CD4-positive, CD25-positive, alpha-beta regulatory T cell (primary cell): ENCODE measurements around the gene GRIP2. TPM values are rescaled to one million over a fixed set of nuclear protein-coding genes. Genes with fewer than 3 reads are reported as not detected.

ENCODE experiments used
- ATAC-seq, 2 donors: fragments of 150-1000 bp; cut with Tn5 transposase; one replicate each; pipeline ENCODE4 v1.10.0; 2021; ENCODE audit warnings: low read depth in 2 of 2, moderate number of reproducible peaks in 2 of 2, moderate library complexity in 1 of 2
- DNase-seq, 3 donors: peaks; one replicate each; pipeline versions ENCODE4 v3.0.0 to v3.0.0-alpha.2; 2012 to 2022; ENCODE audit warnings: mixed read lengths in 1 of 3
- H3K27ac ChIP-seq: one replicate; pipeline ENCODE4 v1.7.0; 2013; ENCODE audit warnings: mild to moderate bottlenecking, low read length; ENCODE audit not compliant: insufficient read depth, poor library complexity, severe bottlenecking
- H3K27me3 ChIP-seq: one replicate; pipeline ENCODE4 v1.7.0; 2013; ENCODE audit warnings: low read length; ENCODE audit not compliant: control insufficient read depth, insufficient read depth
- H3K36me3 ChIP-seq: one replicate; pipeline ENCODE4 v1.7.0; 2013; ENCODE audit warnings: mild to moderate bottlenecking, low read length, moderate library complexity; ENCODE audit not compliant: control insufficient read depth, insufficient read depth
- H3K4me1 ChIP-seq: 2 replicates; pipeline ENCODE4 v1.7.0; 2013; ENCODE audit warnings: mild to moderate bottlenecking, low read length; ENCODE audit not compliant: insufficient read depth, control insufficient read depth, poor library complexity, severe bottlenecking
- H3K4me3 ChIP-seq: one replicate; pipeline ENCODE4 v1.7.0; 2013; ENCODE audit warnings: low read depth, mild to moderate bottlenecking, low read length, moderate library complexity
- H3K9me3 ChIP-seq, 2 experiments: 1 replicate in 1 of 2; 2 replicates in 1 of 2; pipeline ENCODE4 v1.7.0; 2013; ENCODE audit warnings: low read length in 2 of 2, mild to moderate bottlenecking in 1 of 2, moderate library complexity in 1 of 2; ENCODE audit not compliant: control insufficient read depth in 2 of 2
- H3K27ac Mint-ChIP-seq, 3 donors: one replicate each; pipeline ENCODE4 v1.8.0; 2020 to 2022; ENCODE audit warnings: mild to moderate bottlenecking in 3 of 3, mixed read lengths in 3 of 3, moderate library complexity in 2 of 3
- H3K27me3 Mint-ChIP-seq: one replicate; pipeline ENCODE4 v1.8.0; 2022; ENCODE audit warnings: mild to moderate bottlenecking, mixed read lengths
- H3K36me3 Mint-ChIP-seq: one replicate; pipeline ENCODE4 v1.8.0; 2020; ENCODE audit warnings: mixed read lengths
- H3K4me1 Mint-ChIP-seq, 4 donors: one replicate each; pipeline ENCODE4 v1.8.0; 2020 to 2022; ENCODE audit warnings: mixed read lengths in 4 of 4, mild to moderate bottlenecking in 1 of 4
- H3K4me3 Mint-ChIP-seq, 4 donors: one replicate each; pipeline ENCODE4 v1.8.0; 2020 to 2022; ENCODE audit warnings: mild to moderate bottlenecking in 4 of 4, mixed read lengths in 4 of 4, moderate library complexity in 3 of 4
- H3K9me3 Mint-ChIP-seq, 7 donors: one replicate each; pipeline ENCODE4 v1.8.0; 2020 to 2022; ENCODE audit warnings: mixed read lengths in 7 of 7, mild to moderate bottlenecking in 3 of 7, moderate library complexity in 2 of 7
- polyA plus RNA-seq, 4 donors: library from polyadenylated mRNA; unstranded; fragments of 300-500 nt; fragmentation: Illumina TruSeq; gene quantifications; one replicate each; pipeline ENCODE4 v1.2.3, GENCODE V29; 2021
- total RNA-seq: library from RNA; stranded (reverse); gene quantifications from one replicate; pipeline ENCODE4 v1.2.3, GENCODE V29; 2022

GRIP2 gene
- total and polyA plus RNA-seq, 5 donors from 2014 or later, result 0.18 TPM; not detected in 4

DNA sequence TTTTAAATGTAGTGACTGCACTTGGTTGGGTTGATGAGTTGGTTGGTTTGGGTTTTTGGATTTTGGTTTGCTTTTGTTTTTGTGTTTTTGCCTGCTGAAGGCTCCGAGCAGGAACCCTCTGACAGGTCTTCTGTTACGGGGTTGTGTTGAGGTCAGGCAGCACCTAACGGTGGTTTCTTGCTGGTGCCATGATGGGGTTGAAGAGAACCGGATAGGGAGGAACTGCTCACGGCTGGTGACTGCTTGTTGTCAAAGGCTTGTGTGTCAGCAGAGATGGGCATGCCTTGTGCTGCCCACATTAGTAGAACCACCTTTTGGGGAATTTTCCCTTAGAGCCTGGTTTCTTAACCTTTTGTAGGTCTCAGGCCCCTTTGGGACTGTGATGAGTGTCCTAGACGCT, 95.8 kb downstream of the GRIP2 start:
- H3K27me3 Mint-ChIP-seq, result no peaks in the 10 kb centered on the region
- H3K27ac Mint-ChIP-seq, result peak overlapping the region in 2 of 3 donors; percentile 47 to 69
- peaks cover 0 to 2% (median 0%) of the 10 kb centered on the region in 7 donors for H3K9me3 Mint-ChIP-seq
- Histone ChIP-seq H3K36me3 (peaks cover 58% of the 10 kb centered on the region), H3K4me1 (peaks cover 18% of the 10 kb centered on the region), H3K4me3 (no peak overlapping the region), H3K9me3 (no peaks in the 10 kb centered on the region), H3K27me3 (no peaks in the 10 kb centered on the region), H3K27ac (no peak overlapping the region)
- peaks cover 6 to 17% (median 10%) of the 10 kb centered on the region in 4 donors for H3K4me1 Mint-ChIP-seq
- no peak for ATAC-seq
- H3K36me3 Mint-ChIP-seq, result peaks cover 34% of the 10 kb centered on the region
- no peak for DNase-seq
- no peak overlapping the region for H3K4me3 Mint-ChIP-seq

- H3K27me3 Mint-ChIP-seq, result no peaks in the 10 kb centered on the region
- no peak for DNase-seq
- Histone ChIP-seq H3K27ac (no peak overlapping the region), H3K36me3 (peaks cover 33% of the 10 kb centered on the region), H3K4me3 (no peak overlapping the region), H3K27me3 (no peaks in the 10 kb centered on the region), H3K4me1 (peaks cover 18% of the 10 kb centered on the region), H3K9me3 (no peaks in the 10 kb centered on the region)
- H3K9me3 Mint-ChIP-seq, result peaks cover 0 to 2% (median 0%) of the 10 kb centered on the region in 7 donors
- peak overlapping the region in 1 of 3 donors; percentile 59 for H3K27ac Mint-ChIP-seq
- no peak overlapping the region for H3K4me3 Mint-ChIP-seq
- peaks cover 12% of the 10 kb centered on the region for H3K36me3 Mint-ChIP-seq
- no peak for ATAC-seq
- peaks cover 3 to 27% (median 18%) of the 10 kb centered on the region in 4 donors for H3K4me1 Mint-ChIP-seq
These were observed 98.2 kb downstream of the GRIP2 start for GRCh38 chr3:14441920-14442300.

DNA sequence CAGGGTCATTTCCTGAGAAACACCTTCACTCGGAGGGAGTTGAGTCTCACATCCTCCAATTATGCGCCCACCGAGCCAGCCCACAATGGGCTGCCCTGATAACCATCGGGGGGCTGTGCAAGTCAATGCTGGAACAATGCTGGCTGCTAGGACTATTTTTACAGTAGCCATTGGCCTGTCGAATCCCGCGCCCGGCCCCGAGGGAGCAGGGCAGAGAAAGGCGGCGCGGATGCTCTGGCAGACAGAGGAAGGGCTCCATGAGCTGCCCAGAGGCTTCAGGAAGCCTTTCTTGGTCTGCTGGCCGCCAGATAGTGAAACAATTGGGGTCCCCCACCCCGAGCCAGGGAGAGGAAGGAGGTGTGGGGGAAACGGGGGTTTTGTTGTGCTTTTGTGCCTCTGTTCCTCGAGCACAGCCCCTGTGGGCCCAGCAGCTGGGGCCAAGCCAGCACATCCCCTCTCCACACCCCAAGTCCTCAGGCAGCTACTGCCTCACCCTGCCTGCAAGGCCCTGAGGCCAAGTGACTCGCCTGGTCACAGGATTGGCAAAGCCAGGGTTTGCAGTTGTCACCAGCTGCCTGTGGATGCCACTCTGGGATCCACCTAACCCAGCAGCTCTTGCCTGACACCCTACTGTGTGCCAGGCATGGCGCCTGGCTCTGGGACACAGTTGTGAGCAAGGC, 98.8 kb downstream of the GRIP2 start:
- Histone ChIP-seq H3K9me3 (no peaks in the 10 kb centered on the region), H3K27ac (no peak overlapping the region), H3K4me1 (peaks cover 23% of the 10 kb centered on the region), H3K4me3 (no peak overlapping the region), H3K27me3 (no peaks in the 10 kb centered on the region), H3K36me3 (peaks cover 28% of the 10 kb centered on the region)
- peaks cover 9% of the 10 kb centered on the region for H3K36me3 Mint-ChIP-seq
- peak overlapping the region in 1 of 3 donors; percentile 59 for H3K27ac Mint-ChIP-seq
- DNase-seq (no peak), ATAC-seq (no peak)
- H3K4me1 Mint-ChIP-seq, result peaks cover 0 to 32% (median 22%) of the 10 kb centered on the region in 4 donors
- no peaks in the 10 kb centered on the region for H3K9me3 Mint-ChIP-seq
- H3K27me3 Mint-ChIP-seq, result no peaks in the 10 kb centered on the region
- no peak overlapping the region for H3K4me3 Mint-ChIP-seq

- no peaks in the 10 kb centered on the region for H3K9me3 ChIP-seq
- Mint-ChIP-seq H3K36me3 (peaks cover 3% of the 10 kb centered on the region), H3K4me1 (peaks cover 0 to 36% (median 23%) of the 10 kb centered on the region in 4 donors), H3K4me3 (no peak overlapping the region), H3K27ac (peak overlapping the region in 2 of 3 donors; percentile 68 to 80), H3K27me3 (no peaks in the 10 kb centered on the region), H3K9me3 (no peaks in the 10 kb centered on the region)
- peaks cover 21% of the 10 kb centered on the region for H3K36me3 ChIP-seq
- no peak overlapping the region for H3K4me3 ChIP-seq
- H3K27me3 ChIP-seq, result no peaks in the 10 kb centered on the region
- DNase-seq, result no peak
- no peak for ATAC-seq
- H3K27ac ChIP-seq, result no peak overlapping the region
- H3K4me1 ChIP-seq, result peaks cover 27% of the 10 kb centered on the region
These were observed 99.5 kb downstream of the GRIP2 start for GRCh38 chr3:14440531-14441239.

DNA sequence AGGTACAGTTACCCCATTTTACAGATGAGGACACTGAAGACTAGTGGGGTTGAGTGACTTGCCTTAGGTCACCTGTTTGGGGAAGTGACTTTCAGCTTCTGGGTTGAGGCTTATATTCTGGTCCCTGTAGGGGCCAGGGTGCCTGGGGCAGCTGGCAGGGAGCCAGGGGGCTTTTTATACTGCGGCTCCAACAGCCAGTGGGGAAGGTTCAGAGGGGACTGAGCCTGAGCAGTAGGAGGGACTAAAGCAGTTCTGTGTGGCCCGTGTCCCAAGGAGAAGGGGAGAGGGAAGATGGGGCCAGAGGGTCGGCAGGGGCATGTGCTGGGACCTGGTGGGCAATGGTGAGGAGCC, 100.0 kb downstream of the GRIP2 start:
- Mint-ChIP-seq H3K27ac (peak overlapping the region; percentile 68 to 91 (median 80)), H3K27me3 (no peaks in the 10 kb centered on the region), H3K36me3 (no peaks in the 10 kb centered on the region), H3K9me3 (no peaks in the 10 kb centered on the region), H3K4me1 (peaks cover 0 to 41% (median 24%) of the 10 kb centered on the region in 4 donors), H3K4me3 (no peak overlapping the region)
- Histone ChIP-seq H3K27me3 (no peaks in the 10 kb centered on the region), H3K9me3 (no peaks in the 10 kb centered on the region), H3K27ac (peak overlapping the region; percentile 5), H3K36me3 (peaks cover 19% of the 10 kb centered on the region), H3K4me1 (peaks cover 29% of the 10 kb centered on the region), H3K4me3 (no peak overlapping the region)
- ATAC-seq (no peak), DNase-seq (no peak)

DNA sequence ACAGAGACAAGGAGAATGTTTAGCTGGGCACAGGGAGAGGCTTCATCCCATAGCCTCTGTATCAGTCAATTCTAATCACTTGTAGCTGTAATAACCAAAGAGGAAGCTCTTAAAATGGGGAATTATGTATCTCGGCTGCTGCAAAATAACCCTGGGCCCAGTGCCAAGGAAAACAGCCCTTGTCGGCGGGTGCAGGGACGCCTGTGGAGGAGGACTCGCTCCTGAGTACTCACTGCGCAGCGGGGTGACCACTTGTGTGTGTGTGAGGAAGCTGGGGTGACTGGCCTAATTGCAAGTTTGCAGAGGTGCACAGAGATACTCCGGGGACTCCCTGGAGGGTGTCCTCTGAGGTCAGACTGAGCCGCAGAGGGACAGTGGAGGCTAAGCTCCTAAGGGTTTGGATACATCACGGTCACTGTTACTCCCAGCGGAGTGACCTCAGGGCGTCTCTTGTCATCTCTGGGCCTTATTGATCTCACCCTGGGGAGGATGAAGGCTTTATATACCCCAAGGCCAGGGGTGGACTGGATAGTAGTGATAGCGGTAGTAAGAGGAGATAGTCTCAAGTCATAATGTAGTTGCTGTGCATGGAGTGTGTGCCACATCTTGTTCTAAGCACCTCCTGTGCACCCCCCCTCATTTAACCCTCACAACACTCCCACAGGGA, 100.5 kb downstream of the GRIP2 start:
- H3K4me1 ChIP-seq, result peaks cover 34% of the 10 kb centered on the region
- ATAC-seq (peak in 1 of 2 donors; percentile 21), DNase-seq (no peak)
- no peaks in the 10 kb centered on the region for H3K27me3 ChIP-seq
- no peaks in the 10 kb centered on the region for H3K9me3 ChIP-seq
- peak overlapping the region in 1 of 4 donors; percentile 8 for H3K4me3 Mint-ChIP-seq
- no peaks in the 10 kb centered on the region for H3K27me3 Mint-ChIP-seq
- H3K27ac Mint-ChIP-seq, result peak overlapping the region; percentile 68 to 91 (median 80)
- H3K4me1 Mint-ChIP-seq, result peaks cover 0 to 46% (median 28%) of the 10 kb centered on the region in 4 donors
- no peaks in the 10 kb centered on the region for H3K9me3 Mint-ChIP-seq
- H3K4me3 ChIP-seq, result no peak overlapping the region
- H3K27ac ChIP-seq, result peak overlapping the region; percentile 5
- peaks cover 18% of the 10 kb centered on the region for H3K36me3 ChIP-seq
- H3K36me3 Mint-ChIP-seq, result no peaks in the 10 kb centered on the region
